Suprapubic skin (tissue), 4 donors: ENCODE measurements around the gene ZNF362. TPM values are rescaled to one million over a fixed set of nuclear protein-coding genes. Genes with fewer than 3 reads are reported as not detected.

Experiments used
- DNase-seq, 2 donors: peaks; one replicate each; pipeline ENCODE4 v3.0.0-alpha.2; 2019; ENCODE audit warnings: low spot score in 2 of 2
- H3K27ac ChIP-seq: fragments of 200-600 bp; sonication (generic); one replicate; pipeline ENCODE4 v1.5.1; 2019
- H3K27me3 ChIP-seq: fragments of 200-600 bp; sonication (generic); one replicate; pipeline ENCODE4 v1.5.1; 2019
- H3K36me3 ChIP-seq: fragments of 200-600 bp; sonication (generic); one replicate; pipeline ENCODE4 v1.5.1; 2019
- H3K4me1 ChIP-seq: fragments of 200-600 bp; sonication (generic); one replicate; pipeline ENCODE4 v1.5.1; 2019
- H3K4me3 ChIP-seq: fragments of 200-600 bp; sonication (generic); one replicate; pipeline ENCODE4 v1.5.1; 2019; ENCODE audit warnings: mild to moderate bottlenecking
- H3K9me3 ChIP-seq: fragments of 200-600 bp; sonication (generic); one replicate; pipeline ENCODE4 v1.5.1; 2019
- CTCF ChIP-seq, 2 donors: fragments of 200-600 bp in 1 of 2; fragments of 450-650 bp in 1 of 2; sonication (generic) in 1 of 2; IDR thresholded peaks; one replicate each; pipeline ENCODE4 v1.5.1; 2016 to 2019; ENCODE audit warnings: antibody characterized with exemption in 2 of 2, mild to moderate bottlenecking in 1 of 2, moderate library complexity in 1 of 2
- EP300 ChIP-seq: sonication (generic); formaldehyde crosslinking; IDR thresholded peaks from one replicate; pipeline ENCODE4 v1.6.1; 2017; ENCODE audit warnings: antibody characterized with exemption
- POLR2A ChIP-seq, 2 donors: fragments of 450-650 bp; IDR thresholded peaks; one replicate each; pipeline ENCODE4 v1.6.1; 2017; ENCODE audit warnings: antibody characterized with exemption in 2 of 2, mild to moderate bottlenecking in 2 of 2, moderate library complexity in 2 of 2
- POLR2AphosphoS5 ChIP-seq, 3 donors: sonication (generic); formaldehyde crosslinking; IDR thresholded peaks; one replicate each; pipeline ENCODE4 v1.6.1; 2017; ENCODE audit warnings: antibody characterized with exemption in 3 of 3
- WGBS: methylation state at CpG from one replicate; pipeline ENCODE4 v1.1.5; 2018; 5-methylcytosine and 5-hydroxymethylcytosine counted together
- total RNA-seq, 4 donors: library from RNA; depleted of rRNA; stranded (reverse); fragments of >200 nt; gene quantifications; one replicate each; pipeline ENCODE4 v1.1.0, GENCODE V29; 2016

The ZNF362 gene
- 10 to 100 TPM; 18.7 to 23.9 (median 21.9) TPM for total RNA-seq

GRCh38 chr1:33256471-33257206 lies at the start of gene ZNF362:
Gene ZNF362 (plus strand): TSS chr1:33256492. CDS start chr1:33270575, 14,083 bp downstream.
- Histone ChIP-seq H3K27me3 (no peaks in the 10 kb centered on the region), H3K4me1 (peaks cover 52% of the 10 kb centered on the region), H3K4me3 (peak within 1 kb of the TSS; percentile 72), H3K36me3 (no peaks in the 10 kb centered on the region), H3K9me3 (no peaks in the 10 kb centered on the region), H3K27ac (peak within 1 kb of the TSS; percentile 96)
- 0% methylated on average over 10 of the region's 88 CpGs for WGBS
- no peak for DNase-seq
- TF ChIP-seq POLR2AphosphoS5 (IDR thresholded peaks at IDR 0.05) (no peak), POLR2A (IDR thresholded peaks at IDR 0.05) (no peak), CTCF (IDR thresholded peaks at IDR 0.05) (no peak), EP300 (no peak)

- H3K9me3 ChIP-seq: no peaks in the 10 kb centered on the region
- H3K4me3 ChIP-seq: no peak overlapping the region
- no peak for DNase-seq
- no peak overlapping the region for H3K27ac ChIP-seq
- TF ChIP-seq POLR2AphosphoS5 (IDR thresholded peaks at IDR 0.05) (no peak), CTCF (IDR thresholded peaks at IDR 0.05) (no peak), EP300 (no peak), POLR2A (IDR thresholded peaks at IDR 0.05) (no peak)
- H3K36me3 ChIP-seq: no peaks in the 10 kb centered on the region
- H3K27me3 ChIP-seq: no peaks in the 10 kb centered on the region
- no peaks in the 10 kb centered on the region for H3K4me1 ChIP-seq
- 83% methylated on average over 3 of the region's 3 CpGs for whole genome bisulfite sequencing
These were observed 44.3 kb upstream of the ZNF362 start for GRCh38 chr1:33211972-33212371.

GRCh38 chr1:33219886-33220661 lies 36.2 kb upstream of the ZNF362 start:
- Histone ChIP-seq H3K36me3 (no peaks in the 10 kb centered on the region), H3K9me3 (no peaks in the 10 kb centered on the region), H3K27ac (peak overlapping the region; percentile 69), H3K4me1 (peaks cover 29% of the 10 kb centered on the region), H3K27me3 (no peaks in the 10 kb centered on the region), H3K4me3 (no peak overlapping the region)
- DNase-seq: no peak
- 68% methylated on average over 6 of the region's 7 CpGs for WGBS
- no peak for TF ChIP-seq EP300
- TF ChIP-seq POLR2AphosphoS5 (IDR thresholded peaks at IDR 0.05): no peak
- no peak for TF ChIP-seq CTCF (IDR thresholded peaks at IDR 0.05)
- TF ChIP-seq POLR2A (IDR thresholded peaks at IDR 0.05): no peak

GRCh38 chr1:33220676-33221384 lies 35.5 kb upstream of the ZNF362 start:
- H3K4me3 ChIP-seq: no peak overlapping the region
- H3K27me3 ChIP-seq: no peaks in the 10 kb centered on the region
- H3K27ac ChIP-seq: peak overlapping the region; percentile 69
- peak in 1 of 2 donors; percentile 71 for DNase-seq
- peaks cover 29% of the 10 kb centered on the region for H3K4me1 ChIP-seq
- H3K36me3 ChIP-seq: no peaks in the 10 kb centered on the region
- 40% methylated on average over 7 of the region's 12 CpGs for WGBS
- H3K9me3 ChIP-seq: no peaks in the 10 kb centered on the region
- TF ChIP-seq POLR2AphosphoS5 (IDR thresholded peaks at IDR 0.05): no peak
- TF ChIP-seq EP300: no peak
- no peak for TF ChIP-seq CTCF (IDR thresholded peaks at IDR 0.05)
- no peak for TF ChIP-seq POLR2A (IDR thresholded peaks at IDR 0.05)
